T-helper 22 cell (primary cell): ENCODE data around the gene YDJC.
A peak's percentile ranks its signal among the peaks of the same experiment; 100 is the strongest.
"Not testable (repeated sequence)": the region's sequence is repeated elsewhere in the genome, so short reads cannot be mapped to it uniquely, and the experiment has no call there.

ENCODE experiments used
- DNase-seq: peaks from one replicate; pipeline ENCODE4 v3.0.0-alpha.2; 2020; ENCODE audit warnings: low read depth

YDJC gene

GRCh38 chr22:21629255-21630149 lies at the start of gene YDJC:
YDJC (minus strand) TSS chr22:21630022; CDS start chr22:21630014, 8 bp downstream.
- DNase-seq, result peak; percentile 88

GRCh38 chr22:21679383-21679782 lies 49.6 kb upstream of the YDJC start:
- no peak for DNase-seq

GRCh38 chr22:21678842-21679241 lies 49.0 kb upstream of the YDJC start:
- DNase-seq, result not testable (repeated sequence)

GRCh38 chr22:21677606-21678443 lies 48.0 kb upstream of the YDJC start:
- DNase-seq, result no peak

GRCh38 chr22:21674638-21675245 lies 44.9 kb upstream of the YDJC start:
- no peak for DNase-seq

- no peak for DNase-seq
Observed at GRCh38 chr22:21673534-21674321, 43.9 kb upstream of the YDJC start.

GRCh38 chr22:21672107-21672629 lies 42.3 kb upstream of the YDJC start:
- no peak for DNase-seq

GRCh38 chr22:21669026-21669425 lies 39.2 kb upstream of the YDJC start:
- DNase-seq, result no peak

GRCh38 chr22:21666786-21667185 lies 37.0 kb upstream of the YDJC start:
- DNase-seq, result no peak

GRCh38 chr22:21665047-21665851 lies 35.4 kb upstream of the YDJC start:
- DNase-seq, result no peak

- DNase-seq, result no peak
Observed at GRCh38 chr22:21663738-21664137, 33.9 kb upstream of the YDJC start.

GRCh38 chr22:21661991-21662390 lies 32.2 kb upstream of the YDJC start:
- no peak for DNase-seq

GRCh38 chr22:21660904-21661303 lies 31.1 kb upstream of the YDJC start:
- no peak for DNase-seq

- no peak for DNase-seq
Observed at GRCh38 chr22:21659864-21660525, 30.2 kb upstream of the YDJC start.

GRCh38 chr22:21657360-21658032 lies 27.7 kb upstream of the YDJC start:
- peak; percentile 77 for DNase-seq

- DNase-seq, result no peak
Observed at GRCh38 chr22:21657020-21657359, 27.2 kb upstream of the YDJC start.

- no peak for DNase-seq
Observed at GRCh38 chr22:21652547-21653545, 23.0 kb upstream of the YDJC start.

- DNase-seq, result peak; percentile 73
Observed at GRCh38 chr22:21652010-21652546, 22.3 kb upstream of the YDJC start.
